HL-60 (cell line): ENCODE measurements around the gene LRP1B.

ENCODE experiments used
- CTCF ChIP-seq: IDR thresholded peaks from one replicate; pipeline ENCODE4 v1.5.1; 2011; ENCODE audit warnings: low read length, control low read depth, inconsistent platforms; ENCODE audit not compliant: insufficient read depth
- POLR2AphosphoS5 ChIP-seq: IDR thresholded peaks from 2 replicates; pipeline ENCODE4 v1.6.1; 2012; ENCODE audit warnings: low read depth

GRCh38 chr2:142029974-142030373 lies 100.8 kb downstream of the LRP1B start:
- TF ChIP-seq CTCF (no peak), POLR2AphosphoS5 (no peak)
